ENCODE results near the gene DSG3.

The DSG3 gene

GRCh38 chr18:31447530-31448191, at the start of gene DSG3:
TSS of gene DSG3 (plus strand) at chr18:31447741. CDS start at chr18:31447878, 137 bp downstream.
- H3K9me3 ChIP-seq (ENCODE audit: control insufficient read depth, insufficient read depth, low read length), result no peaks in the 10 kb centered on the region
- no peaks in the 10 kb centered on the region for H3K4me1 ChIP-seq (ENCODE audit: insufficient read depth, low read length)
- no peaks in the 10 kb centered on the region for H3K36me3 ChIP-seq (ENCODE audit: insufficient read depth, low read length)
- H3K9ac ChIP-seq (ENCODE audit: low read depth, low read length), result no peak within 1 kb of the TSS

DNA sequence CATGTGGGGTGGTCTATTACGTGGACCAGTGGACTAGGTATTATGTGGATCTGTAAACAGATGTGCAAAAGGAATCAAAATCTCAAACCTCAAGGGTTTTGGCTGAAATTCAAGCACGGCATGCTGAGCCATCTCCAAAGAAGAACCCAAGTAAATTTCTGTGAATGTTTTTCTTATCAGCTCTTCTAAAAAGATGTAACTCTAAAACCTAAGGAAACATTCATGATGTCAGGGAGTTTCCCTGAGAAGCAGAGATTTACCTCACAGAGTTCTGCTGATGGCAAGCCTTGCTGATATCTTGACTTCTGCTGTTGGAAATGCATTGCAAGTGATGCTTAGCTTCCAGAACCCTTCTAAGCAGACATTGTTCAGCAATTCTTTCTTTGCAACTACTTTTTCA, 49.4 kb upstream of the DSG3 start:
- H3K4me1 ChIP-seq (ENCODE audit: insufficient read depth, low read length), result 0 out of 2 replicates have a peak, but pooled peaks cover 3% of the 10 kb centered on the region
- H3K9ac ChIP-seq (ENCODE audit: low read depth, low read length), result no peak overlapping the region
- H3K36me3 ChIP-seq (ENCODE audit: insufficient read depth, low read length), result no peaks in the 10 kb centered on the region
- H3K9me3 ChIP-seq (ENCODE audit: control insufficient read depth, insufficient read depth, low read length), result no peaks in the 10 kb centered on the region

DNA sequence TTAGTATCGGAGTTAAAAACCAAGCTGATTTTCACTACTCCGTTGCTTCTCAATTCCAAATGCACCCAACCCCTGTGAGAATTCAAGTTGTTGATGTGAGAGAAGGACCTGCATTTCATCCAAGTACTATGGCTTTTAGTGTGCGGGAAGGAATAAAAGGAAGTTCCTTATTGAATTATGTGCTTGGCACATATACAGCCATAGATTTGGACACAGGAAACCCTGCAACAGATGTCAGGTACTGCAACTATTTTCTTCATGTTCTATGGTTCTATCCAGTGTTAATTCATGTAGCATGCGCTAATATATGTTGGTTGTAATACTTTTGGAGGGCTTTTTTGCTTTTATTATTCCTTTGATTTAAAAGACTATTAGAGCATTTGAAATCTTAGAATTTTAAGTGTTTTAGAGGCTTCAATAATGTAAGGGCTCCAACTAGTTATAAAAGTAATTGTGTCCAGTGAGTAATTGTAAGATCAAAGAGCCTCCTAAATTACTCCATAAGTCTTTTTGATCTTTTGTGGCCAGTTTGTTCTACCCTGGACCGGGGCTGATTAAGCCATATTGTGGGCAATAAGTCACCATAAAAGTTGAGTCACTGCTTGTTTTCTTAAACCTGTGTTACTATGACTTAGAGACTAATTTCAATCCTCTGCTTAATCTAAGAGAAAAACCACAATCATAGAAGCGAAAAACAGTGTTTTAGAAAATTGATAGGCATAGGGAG, 48.1 kb upstream of the DSG3 start:
- H3K9ac ChIP-seq (ENCODE audit: low read depth, low read length), result no peak overlapping the region
- H3K36me3 ChIP-seq (ENCODE audit: insufficient read depth, low read length), result no peaks in the 10 kb centered on the region
- H3K4me1 ChIP-seq (ENCODE audit: insufficient read depth, low read length), result 0 out of 2 replicates have a peak, but pooled peaks cover 3% of the 10 kb centered on the region
- no peaks in the 10 kb centered on the region for H3K9me3 ChIP-seq (ENCODE audit: control insufficient read depth, insufficient read depth, low read length)

- Histone ChIP-seq H3K9ac (ENCODE audit: low read depth, low read length) (no peak overlapping the region), H3K36me3 (ENCODE audit: insufficient read depth, low read length) (no peaks in the 10 kb centered on the region)
Observed at GRCh38 chr18:31401156-31402025, 46.1 kb upstream of the DSG3 start.

DNA sequence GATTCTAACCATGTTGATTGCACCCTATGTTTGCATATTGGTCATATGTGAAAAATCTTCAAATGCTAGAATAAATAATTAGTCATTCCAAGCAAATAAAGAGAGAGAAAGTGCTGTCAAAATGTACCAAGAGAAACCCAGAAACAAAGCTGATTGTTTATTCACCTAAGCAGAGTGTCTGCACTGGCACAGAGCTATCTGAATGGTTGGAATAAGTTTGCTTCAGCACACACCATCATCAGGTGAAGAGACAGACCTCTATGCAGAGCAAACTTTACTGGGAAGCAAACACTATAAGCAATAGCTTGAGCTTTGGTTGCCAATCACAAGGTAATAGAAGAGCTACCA, 45.5 kb upstream of the DSG3 start:
- Histone ChIP-seq H3K9me3 (ENCODE audit: control insufficient read depth, insufficient read depth, low read length) (no peaks in the 10 kb centered on the region), H3K4me1 (ENCODE audit: insufficient read depth, low read length) (no peaks in the 10 kb centered on the region), H3K9ac (ENCODE audit: low read depth, low read length) (no peak overlapping the region), H3K36me3 (ENCODE audit: insufficient read depth, low read length) (no peaks in the 10 kb centered on the region)

More at GRCh38 chr18:31401156-31402025, 46.1 kb upstream of the DSG3 start:
- H3K4me1 ChIP-seq (ENCODE audit: insufficient read depth, low read length), result 0 out of 2 replicates have a peak, but pooled peaks cover 3% of the 10 kb centered on the region
- no peaks in the 10 kb centered on the region for H3K9me3 ChIP-seq (ENCODE audit: control insufficient read depth, insufficient read depth, low read length)

- Histone ChIP-seq H3K4me1 (ENCODE audit: insufficient read depth, low read length) (no peaks in the 10 kb centered on the region), H3K9me3 (ENCODE audit: control insufficient read depth, insufficient read depth, low read length) (no peaks in the 10 kb centered on the region), H3K36me3 (ENCODE audit: insufficient read depth, low read length) (no peaks in the 10 kb centered on the region), H3K9ac (ENCODE audit: low read depth, low read length) (no peak overlapping the region)
Observed at GRCh38 chr18:31403409-31403808, 44.1 kb upstream of the DSG3 start.

- Histone ChIP-seq H3K9me3 (ENCODE audit: control insufficient read depth, insufficient read depth, low read length) (no peaks in the 10 kb centered on the region), H3K36me3 (ENCODE audit: insufficient read depth, low read length) (no peaks in the 10 kb centered on the region), H3K4me1 (ENCODE audit: insufficient read depth, low read length) (no peaks in the 10 kb centered on the region), H3K9ac (ENCODE audit: low read depth, low read length) (no peak overlapping the region)
Observed at GRCh38 chr18:31407649-31408048, 39.9 kb upstream of the DSG3 start.

DNA sequence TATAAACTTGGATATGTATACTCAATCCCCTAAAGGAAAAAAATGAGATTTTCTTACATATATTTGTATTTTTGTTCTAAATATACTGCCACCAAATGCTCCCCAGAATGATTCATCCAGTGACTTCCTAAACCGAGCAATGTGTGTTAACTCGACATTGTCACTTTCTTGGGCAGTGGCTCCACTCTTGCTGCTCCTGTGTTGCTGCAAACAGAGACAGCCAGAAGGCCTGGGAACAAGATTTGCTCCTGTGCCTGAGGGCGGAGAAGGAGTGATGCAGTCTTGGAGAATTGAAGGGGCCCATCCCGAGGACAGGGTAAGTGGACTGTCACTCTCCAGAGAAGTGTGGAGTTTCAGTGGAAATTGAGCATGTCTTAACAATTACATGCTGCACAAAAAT, 38.3 kb upstream of the DSG3 start:
- Histone ChIP-seq H3K9ac (ENCODE audit: low read depth, low read length) (no peak overlapping the region), H3K4me1 (ENCODE audit: insufficient read depth, low read length) (no peaks in the 10 kb centered on the region), H3K9me3 (ENCODE audit: control insufficient read depth, insufficient read depth, low read length) (no peaks in the 10 kb centered on the region), H3K36me3 (ENCODE audit: insufficient read depth, low read length) (no peaks in the 10 kb centered on the region)

DNA sequence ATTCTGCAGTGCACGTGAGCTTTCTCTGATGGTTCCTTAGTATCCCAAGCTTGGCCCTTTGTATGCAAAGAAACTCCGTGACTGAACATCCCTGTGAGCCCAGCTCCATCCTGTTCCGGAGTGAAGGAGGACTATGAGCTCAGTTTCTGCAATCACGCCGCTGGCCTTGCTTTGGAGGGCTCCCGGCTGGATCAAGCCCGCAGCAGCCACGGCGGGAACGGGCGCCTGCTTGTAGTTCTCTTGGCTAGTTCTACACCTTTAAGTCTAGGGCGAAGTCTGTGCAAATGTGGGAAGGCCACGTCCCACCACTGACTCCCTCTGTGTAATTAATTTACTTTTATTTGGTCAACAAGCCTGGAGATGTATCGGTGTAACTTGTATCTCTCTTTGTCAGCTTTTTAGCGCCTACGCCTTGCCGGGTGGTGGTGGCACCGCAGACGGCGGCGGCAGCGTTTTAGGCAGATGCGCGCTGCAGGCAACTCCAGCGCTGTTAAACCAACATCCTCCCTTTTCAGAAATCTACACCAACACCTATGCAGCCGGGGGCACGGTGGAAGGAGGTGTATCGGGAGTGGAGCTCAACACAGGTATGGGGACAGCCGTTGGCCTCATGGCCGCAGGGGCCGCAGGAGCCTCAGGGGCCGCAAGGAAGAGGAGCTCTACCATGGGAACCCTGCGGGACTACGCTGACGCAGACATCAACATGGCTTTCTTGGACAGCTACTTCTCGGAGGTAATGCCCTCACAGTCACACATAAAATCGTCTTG, 36.6 kb upstream of the DSG3 start:
- Histone ChIP-seq H3K4me1 (ENCODE audit: insufficient read depth, low read length) (no peaks in the 10 kb centered on the region), H3K9ac (ENCODE audit: low read depth, low read length) (no peak overlapping the region), H3K36me3 (ENCODE audit: insufficient read depth, low read length) (no peaks in the 10 kb centered on the region), H3K9me3 (ENCODE audit: control insufficient read depth, insufficient read depth, low read length) (no peaks in the 10 kb centered on the region)

DNA sequence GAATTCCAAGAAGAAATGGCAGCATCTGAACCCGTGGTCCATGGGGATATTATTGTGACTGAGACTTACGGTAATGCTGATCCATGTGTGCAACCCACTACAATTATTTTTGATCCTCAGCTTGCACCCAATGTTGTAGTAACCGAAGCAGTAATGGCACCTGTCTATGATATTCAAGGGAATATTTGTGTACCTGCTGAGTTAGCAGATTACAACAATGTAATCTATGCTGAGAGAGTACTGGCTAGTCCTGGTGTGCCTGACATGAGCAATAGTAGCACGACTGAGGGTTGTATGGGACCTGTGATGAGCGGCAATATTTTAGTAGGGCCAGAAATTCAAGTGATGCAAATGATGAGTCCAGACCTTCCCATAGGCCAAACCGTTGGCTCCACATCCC, 34.4 kb upstream of the DSG3 start:
- Histone ChIP-seq H3K9ac (ENCODE audit: low read depth, low read length) (no peak overlapping the region), H3K9me3 (ENCODE audit: control insufficient read depth, insufficient read depth, low read length) (no peaks in the 10 kb centered on the region), H3K36me3 (ENCODE audit: insufficient read depth, low read length) (no peaks in the 10 kb centered on the region), H3K4me1 (ENCODE audit: insufficient read depth, low read length) (no peaks in the 10 kb centered on the region)

DNA sequence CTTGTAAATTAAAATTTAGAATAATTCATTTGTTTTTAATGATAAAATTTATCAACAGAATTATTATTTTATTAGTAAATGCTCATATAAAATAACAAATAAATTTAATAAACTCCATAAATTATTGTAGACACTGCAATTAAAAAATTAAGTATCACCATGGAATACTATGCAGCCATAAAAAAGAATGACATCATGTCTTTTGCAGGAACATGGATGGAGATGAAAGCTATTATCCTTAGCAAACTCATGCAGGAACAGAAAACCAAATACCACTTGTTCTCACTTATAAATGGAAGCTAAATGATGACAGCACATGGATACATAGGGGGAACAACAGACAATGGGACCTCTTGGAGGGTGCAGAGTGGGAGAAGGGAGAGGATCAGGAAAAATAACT, 29.7 kb upstream of the DSG3 start:
- H3K4me1 ChIP-seq (ENCODE audit: insufficient read depth, low read length), result no peaks in the 10 kb centered on the region
- H3K9me3 ChIP-seq (ENCODE audit: control insufficient read depth, insufficient read depth, low read length), result no peaks in the 10 kb centered on the region
- no peaks in the 10 kb centered on the region for H3K36me3 ChIP-seq (ENCODE audit: insufficient read depth, low read length)
- no peak overlapping the region for H3K9ac ChIP-seq (ENCODE audit: low read depth, low read length)

DNA sequence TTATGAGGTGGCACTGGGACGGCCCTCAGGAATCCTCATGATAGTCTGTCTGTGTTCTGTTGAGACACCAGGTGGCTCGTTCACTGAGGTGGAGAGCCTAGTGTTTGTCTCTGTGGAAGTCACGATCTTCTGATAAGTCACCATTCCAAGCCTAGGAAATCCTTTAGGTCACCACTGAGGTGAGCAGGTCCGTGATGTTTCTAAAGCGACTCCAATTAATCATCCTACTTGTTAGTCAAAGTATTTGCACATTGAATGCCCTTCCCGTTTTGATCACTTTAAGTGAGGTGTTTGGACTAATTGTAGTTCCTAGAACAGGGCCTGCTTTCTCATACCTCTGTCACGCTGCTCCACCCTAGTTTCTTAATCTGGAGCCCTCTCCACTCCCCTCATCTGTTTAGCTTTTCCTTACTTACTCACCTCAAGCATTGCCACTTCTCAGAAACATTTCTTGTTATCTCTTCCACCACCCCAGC, 28.0 kb upstream of the DSG3 start:
- peaks cover 6% of the 10 kb centered on the region; the same call in 1 of the 2 replicates for H3K4me1 ChIP-seq (ENCODE audit: insufficient read depth, low read length)
- H3K9ac ChIP-seq (ENCODE audit: low read depth, low read length), result no peak overlapping the region
- H3K36me3 ChIP-seq (ENCODE audit: insufficient read depth, low read length), result no peaks in the 10 kb centered on the region
- H3K9me3 ChIP-seq (ENCODE audit: control insufficient read depth, insufficient read depth, low read length), result no peaks in the 10 kb centered on the region

DNA sequence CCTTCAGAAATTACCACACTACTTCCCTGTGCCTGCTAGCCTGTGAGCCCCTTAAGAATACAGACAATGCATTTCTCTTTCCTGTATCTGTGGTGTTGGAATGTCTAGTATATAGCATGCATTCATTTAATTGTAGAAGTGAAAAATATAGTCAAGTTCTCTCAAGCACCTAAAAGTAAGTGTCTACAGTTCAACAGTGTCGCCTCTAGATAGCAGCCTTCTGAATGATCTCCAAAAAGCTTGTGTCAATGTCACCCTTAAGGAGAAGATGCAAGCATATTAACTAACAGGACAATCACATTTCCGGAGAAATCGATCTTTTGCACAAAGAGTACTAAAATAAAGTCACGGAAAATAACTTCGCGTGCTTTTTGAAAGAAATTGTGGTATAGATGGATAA, 27.5 kb upstream of the DSG3 start:
- Histone ChIP-seq H3K36me3 (ENCODE audit: insufficient read depth, low read length) (no peaks in the 10 kb centered on the region), H3K9me3 (ENCODE audit: control insufficient read depth, insufficient read depth, low read length) (no peaks in the 10 kb centered on the region), H3K9ac (ENCODE audit: low read depth, low read length) (no peak overlapping the region), H3K4me1 (ENCODE audit: insufficient read depth, low read length) (peaks cover 6% of the 10 kb centered on the region; the same call in 1 of the 2 replicates)

- no peaks in the 10 kb centered on the region for H3K9me3 ChIP-seq (ENCODE audit: control insufficient read depth, insufficient read depth, low read length)
- no peaks in the 10 kb centered on the region for H3K36me3 ChIP-seq (ENCODE audit: insufficient read depth, low read length)
- H3K9ac ChIP-seq (ENCODE audit: low read depth, low read length), result no peak overlapping the region
- peaks cover 6% of the 10 kb centered on the region; the same call in 1 of the 2 replicates for H3K4me1 ChIP-seq (ENCODE audit: insufficient read depth, low read length)
Observed at GRCh38 chr18:31420524-31420923, 27.0 kb upstream of the DSG3 start.
